HepG2 (cell line): ENCODE results near the gene KRTAP5-6. TPM values are rescaled to one million over a fixed set of nuclear protein-coding genes. Genes with fewer than 3 reads are reported as not detected.

Experiments used
- ATAC-seq: fragments of 200-7000 bp; cut with Tn5 transposase; 3 replicates; pipeline ENCODE4 v1.9.1; 2020; ENCODE audit warnings: mild to moderate bottlenecking, moderate library complexity
- BruUV-seq: library from RNA; stranded (reverse); fragments of 400-500 nt; replicated peaks from 2 replicates; lab custom pipeline; 2021; lab: Mats Ljungman, UMichigan
- CTCF ChIA-PET: fragments of 300-600 bp; formaldehyde crosslinking; extraction: SDS; loops from one replicate; lab custom pipeline; 2021; ENCODE audit warnings: low total read pairs, inconsistent platforms, low intra/inter-chr PET ratio; lab: Yijun Ruan, JAX
- POLR2A ChIA-PET: fragments of 350-600 bp; sonication (Branson Sonifier 250); formaldehyde crosslinking; loops from one replicate; lab custom pipeline; 2020; ENCODE audit warnings: antibody characterized with exemption, inconsistent platforms; lab: Yijun Ruan, JAX
- DNase-seq: peaks from one replicate; pipeline ENCODE4 v3.0.0-alpha.2; 2015; ENCODE audit warnings: low spot score
- FAIRE-seq: peaks from 3 replicates; lab custom pipeline; 2011; peaks lifted over from hg19 to GRCh38; lab: Jason Lieb, UNC
- H2AFZ ChIP-seq: one replicate; pipeline ENCODE4 v1.6.1; 2011; ENCODE audit warnings: low read length, inconsistent platforms
- H3K27ac ChIP-seq: fragments of 300-600 bp; 3 replicates; pipeline ENCODE4 v1.8.0; 2011; ENCODE audit warnings: mixed run types, mild to moderate bottlenecking, mixed read lengths, low read length, inconsistent platforms; ENCODE audit not compliant: insufficient read depth; ENCODE audit errors: extremely low read length
- H3K27me3 ChIP-seq, 2 experiments: fragments of 200-600 bp in 1 of 2; 2 replicates in 1 of 2; 3 replicates in 1 of 2; pipeline versions ENCODE4 v1.6.0 to v1.8.0; 2011; ENCODE audit warnings: low read length in 2 of 2, mild to moderate bottlenecking in 2 of 2, moderate library complexity in 2 of 2, inconsistent platforms in 1 of 2; ENCODE audit not compliant: insufficient read depth in 2 of 2, control insufficient read depth in 1 of 2
- H3K36me3 ChIP-seq, 2 experiments: fragments of 200-600 bp in 1 of 2; replicated peaks in 1 of 2; 2 replicates in 1 of 2; 3 replicates in 1 of 2; pipeline versions ENCODE4 v1.5.1 to v1.8.0; 2011; ENCODE audit warnings: low read length in 2 of 2, inconsistent platforms in 1 of 2; ENCODE audit not compliant: insufficient read depth in 2 of 2, control insufficient read depth in 1 of 2
- H3K4me1 ChIP-seq: 2 replicates; pipeline ENCODE4 v1.5.1; 2012; ENCODE audit warnings: low read length, inconsistent platforms; ENCODE audit not compliant: insufficient read depth
- H3K4me2 ChIP-seq: 2 replicates; pipeline ENCODE4 v1.6.0; 2011; ENCODE audit warnings: low read depth, low read length, inconsistent platforms
- H3K4me3 ChIP-seq, 3 experiments: fragments of 200-600 bp in 1 of 3; sonication (generic), shearing (Covaris generic) in 1 of 3; replicated peaks in 1 of 3; 2 replicates each; pipeline ENCODE4 v1.5.1; 2011 to 2016; ENCODE audit warnings: low read length in 3 of 3, inconsistent platforms in 2 of 3, low read depth in 2 of 3, mild to moderate bottlenecking in 2 of 3, control low read depth in 1 of 3, mixed read lengths in 1 of 3; ENCODE audit not compliant: insufficient read depth in 1 of 3
- H3K79me2 ChIP-seq: one replicate; pipeline ENCODE4 v1.6.1; 2011; ENCODE audit warnings: low read length, inconsistent platforms; ENCODE audit not compliant: insufficient read depth
- H3K9ac ChIP-seq: 2 replicates; pipeline ENCODE4 v1.6.0; 2011; ENCODE audit warnings: mild to moderate bottlenecking, low read depth, low read length, inconsistent platforms; ENCODE audit not compliant: insufficient read depth
- H3K9me3 ChIP-seq: 2 replicates; pipeline ENCODE4 v1.5.1; 2012; ENCODE audit warnings: mild to moderate bottlenecking, low read length
- H4K20me1 ChIP-seq: 2 replicates; pipeline ENCODE4 v1.6.0; 2011; ENCODE audit warnings: inconsistent platforms, mild to moderate bottlenecking, low read length, moderate library complexity; ENCODE audit not compliant: insufficient read depth
- ZFP1 ChIP-seq: IDR thresholded peaks from 2 replicates; pipeline ENCODE4 v1.6.1; 2016
- ZNF569 ChIP-seq: sonication (generic); formaldehyde crosslinking; IDR thresholded peaks from 2 replicates; pipeline ENCODE4 v1.5.0; 2020; ENCODE audit warnings: mild to moderate bottlenecking, missing genetic modification reagents, moderate library complexity, borderline replicate concordance
- WGBS: methylation state at CpG from one replicate; pipeline ENCODE4 v1.1.6; 2017; ENCODE audit warnings: low lambda C conversion rate; 5-methylcytosine and 5-hydroxymethylcytosine counted together
- in situ Hi-C: cut with HindIII; loops from 2 replicates; pipeline ENCODE4 v1.10.0; 2017; ENCODE audit warnings: low pct_unique_long_range_greater_than_20kb; ENCODE audit not compliant: extremely low pct_ligation_motif_present
- intact Hi-C: fragments of 100-400 bp; cut with micrococcal nuclease; formaldehyde crosslinking; loops from one replicate; pipeline ENCODE4 v1.10.0; 2022; ENCODE audit not compliant: unreplicated experiment
- polyA plus RNA-seq, 8 experiments: library from polyadenylated mRNA; depleted of rRNA in 3 of 8; stranded (reverse) in 7 of 8; unstranded in 1 of 8; fragments of >200 nt; fragmentation: Illumina TruSeq in 4 of 8; extraction: Trizol in 4 of 8; gene quantifications; 2 replicates each; pipeline versions ENCODE4 v1.2.1 to v1.2.3, GENCODE V29; 2011 to 2016; ENCODE audit warnings: low read depth in 4 of 8, missing spikeins in 1 of 8, mixed read lengths in 1 of 8; ENCODE audit not compliant: insufficient read depth in 1 of 8
- total RNA-seq, 5 experiments: library from RNA; depleted of rRNA; stranded (reverse); fragments of >200 nt; fragmentation: Illumina TruSeq; extraction: Trizol; gene quantifications; 2 replicates each; pipeline ENCODE4 v1.2.3, GENCODE V29; 2016; ENCODE audit warnings: low read depth in 1 of 5
- TF ChIP-seq, protein P1 (sequence below): sonication (generic); formaldehyde crosslinking; IDR thresholded peaks from 2 replicates; pipeline ENCODE4 v1.4.0; 2020; ENCODE audit warnings: missing genetic modification reagents
- TF ChIP-seq, protein P2 (sequence below): IDR thresholded peaks from 2 replicates; pipeline ENCODE4 v1.4.0; 2020; ENCODE audit warnings: mild to moderate bottlenecking, missing genetic modification reagents

Gene KRTAP5-6
- total and polyA plus RNA-seq, 2 of the 13 experiments (the other 11 are each of a cell fraction or from before 2014, with no cell fraction given): not detected

DNA sequence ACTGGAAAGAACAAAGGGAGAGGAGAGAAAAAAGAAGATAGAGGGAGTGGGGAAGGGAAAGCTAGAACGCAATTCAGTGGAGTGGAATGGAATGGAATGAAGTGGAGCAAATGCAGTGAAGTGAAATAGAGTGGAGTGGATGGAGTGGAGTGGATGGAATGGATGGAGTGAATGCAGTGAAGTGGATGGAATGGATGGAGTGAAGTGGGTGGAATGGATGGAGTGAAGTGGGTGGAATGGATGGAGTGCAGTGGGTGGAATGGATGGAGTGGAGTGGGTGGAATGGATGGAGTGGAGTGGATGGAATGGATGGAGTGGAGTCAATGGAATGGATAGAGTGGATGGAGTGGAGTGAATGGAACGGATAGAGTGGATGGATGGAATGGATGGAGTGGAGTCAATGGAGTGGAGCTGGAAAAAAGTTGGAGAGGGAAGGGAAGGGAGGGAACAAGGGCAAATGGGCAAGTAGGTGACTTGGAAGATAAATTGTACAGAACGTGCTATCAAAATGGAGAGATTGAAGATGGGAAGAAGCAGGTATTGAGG, 39.5 kb downstream of the KRTAP5-6 start:
- H3K4me1 ChIP-seq: no peaks in the 10 kb centered on the region
- H3K4me2 ChIP-seq: no peak overlapping the region
- no peak for TF ChIP-seq ZNF569 (CRISPR knock-in tag)
- TF ChIP-seq, protein P1, sequence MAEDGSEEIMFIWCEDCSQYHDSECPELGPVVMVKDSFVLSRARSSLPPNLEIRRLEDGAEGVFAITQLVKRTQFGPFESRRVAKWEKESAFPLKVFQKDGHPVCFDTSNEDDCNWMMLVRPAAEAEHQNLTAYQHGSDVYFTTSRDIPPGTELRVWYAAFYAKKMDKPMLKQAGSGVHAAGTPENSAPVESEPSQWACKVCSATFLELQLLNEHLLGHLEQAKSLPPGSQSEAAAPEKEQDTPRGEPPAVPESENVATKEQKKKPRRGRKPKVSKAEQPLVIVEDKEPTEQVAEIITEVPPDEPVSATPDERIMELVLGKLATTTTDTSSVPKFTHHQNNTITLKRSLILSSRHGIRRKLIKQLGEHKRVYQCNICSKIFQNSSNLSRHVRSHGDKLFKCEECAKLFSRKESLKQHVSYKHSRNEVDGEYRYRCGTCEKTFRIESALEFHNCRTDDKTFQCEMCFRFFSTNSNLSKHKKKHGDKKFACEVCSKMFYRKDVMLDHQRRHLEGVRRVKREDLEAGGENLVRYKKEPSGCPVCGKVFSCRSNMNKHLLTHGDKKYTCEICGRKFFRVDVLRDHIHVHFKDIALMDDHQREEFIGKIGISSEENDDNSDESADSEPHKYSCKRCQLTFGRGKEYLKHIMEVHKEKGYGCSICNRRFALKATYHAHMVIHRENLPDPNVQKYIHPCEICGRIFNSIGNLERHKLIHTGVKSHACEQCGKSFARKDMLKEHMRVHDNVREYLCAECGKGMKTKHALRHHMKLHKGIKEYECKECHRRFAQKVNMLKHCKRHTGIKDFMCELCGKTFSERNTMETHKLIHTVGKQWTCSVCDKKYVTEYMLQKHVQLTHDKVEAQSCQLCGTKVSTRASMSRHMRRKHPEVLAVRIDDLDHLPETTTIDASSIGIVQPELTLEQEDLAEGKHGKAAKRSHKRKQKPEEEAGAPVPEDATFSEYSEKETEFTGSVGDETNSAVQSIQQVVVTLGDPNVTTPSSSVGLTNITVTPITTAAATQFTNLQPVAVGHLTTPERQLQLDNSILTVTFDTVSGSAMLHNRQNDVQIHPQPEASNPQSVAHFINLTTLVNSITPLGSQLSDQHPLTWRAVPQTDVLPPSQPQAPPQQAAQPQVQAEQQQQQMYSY: peak; percentile 80
- peaks cover 0 to 66% of the 10 kb centered on the region in 2 experiments; a peak in 4 of 5 replicates for H3K27me3 ChIP-seq
- H3K9me3 ChIP-seq: peaks cover 13% of the 10 kb centered on the region
- no peaks in the 10 kb centered on the region for H3K36me3 ChIP-seq
- in situ Hi-C loops (no loop called here), intact Hi-C loops (no loop called here)
- no peak overlapping the region for H3K27ac ChIP-seq
- no peak for DNase-seq
- 2% methylated on average over 3 of the region's 3 CpGs for WGBS
- no peak for ATAC-seq
- H3K4me3 ChIP-seq: no peak overlapping the region
- BruUV-seq: no TSS peak
- POLR2A ChIA-PET: no interaction called here
- H3K79me2 ChIP-seq: no peaks in the 10 kb centered on the region
- no peak overlapping the region for H3K9ac ChIP-seq
- CTCF ChIA-PET: no interaction called here
- H2AFZ ChIP-seq: no peak overlapping the region
- H4K20me1 ChIP-seq: no peaks in the 10 kb centered on the region
- no peak for FAIRE-seq

DNA sequence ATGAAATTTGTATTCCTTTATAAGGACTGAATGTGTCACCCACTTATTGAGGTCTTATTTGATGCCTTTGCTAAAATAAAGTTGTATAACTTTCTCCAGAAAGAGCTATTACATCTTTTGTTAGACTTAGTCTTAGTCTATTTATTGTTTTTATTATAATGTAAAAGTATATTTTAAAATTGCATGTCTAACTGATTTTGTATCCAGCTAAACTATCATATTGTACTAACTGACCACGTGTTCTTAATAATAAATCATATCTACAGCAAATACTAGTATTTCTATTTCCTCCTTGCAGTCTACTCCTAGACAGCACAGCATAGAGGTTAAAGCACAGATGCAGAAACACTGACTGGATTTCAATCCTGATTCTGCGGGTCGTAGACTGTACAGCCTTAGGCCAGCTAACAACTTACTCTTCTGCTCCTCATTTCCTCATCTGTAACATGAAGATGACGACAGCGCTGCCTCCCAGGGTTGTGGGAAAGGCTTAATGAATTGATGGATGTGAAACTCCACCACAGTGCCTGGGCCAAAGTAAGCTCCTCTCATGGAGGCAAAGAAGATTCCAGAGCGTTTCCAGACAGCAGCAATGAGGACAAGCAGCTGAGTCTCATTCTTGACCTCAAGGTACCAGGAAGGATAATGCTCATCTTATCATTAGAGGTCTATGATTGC, 40.2 kb downstream of the KRTAP5-6 start:
- no peak overlapping the region for H3K4me3 ChIP-seq
- no peak overlapping the region for H2AFZ ChIP-seq
- H3K27me3 ChIP-seq: peaks cover 0 to 65% of the 10 kb centered on the region in 2 experiments; a peak in 4 of 5 replicates
- no peak overlapping the region for H3K9ac ChIP-seq
- DNase-seq (no peak), FAIRE-seq (no peak), ATAC-seq (no peak)
- no peaks in the 10 kb centered on the region for H3K79me2 ChIP-seq
- no peak overlapping the region for H3K4me2 ChIP-seq
- ChIA-PET POLR2A (no interaction called here), CTCF (no interaction called here)
- H3K36me3 ChIP-seq: no peaks in the 10 kb centered on the region
- intact Hi-C loops: no loop called here
- H4K20me1 ChIP-seq: no peaks in the 10 kb centered on the region
- peaks cover 13% of the 10 kb centered on the region for H3K9me3 ChIP-seq
- peak; percentile 60; the same call in 1 of the 2 replicates for TF ChIP-seq ZFP1 (CRISPR knock-in tag)
- TF ChIP-seq, protein P2, sequence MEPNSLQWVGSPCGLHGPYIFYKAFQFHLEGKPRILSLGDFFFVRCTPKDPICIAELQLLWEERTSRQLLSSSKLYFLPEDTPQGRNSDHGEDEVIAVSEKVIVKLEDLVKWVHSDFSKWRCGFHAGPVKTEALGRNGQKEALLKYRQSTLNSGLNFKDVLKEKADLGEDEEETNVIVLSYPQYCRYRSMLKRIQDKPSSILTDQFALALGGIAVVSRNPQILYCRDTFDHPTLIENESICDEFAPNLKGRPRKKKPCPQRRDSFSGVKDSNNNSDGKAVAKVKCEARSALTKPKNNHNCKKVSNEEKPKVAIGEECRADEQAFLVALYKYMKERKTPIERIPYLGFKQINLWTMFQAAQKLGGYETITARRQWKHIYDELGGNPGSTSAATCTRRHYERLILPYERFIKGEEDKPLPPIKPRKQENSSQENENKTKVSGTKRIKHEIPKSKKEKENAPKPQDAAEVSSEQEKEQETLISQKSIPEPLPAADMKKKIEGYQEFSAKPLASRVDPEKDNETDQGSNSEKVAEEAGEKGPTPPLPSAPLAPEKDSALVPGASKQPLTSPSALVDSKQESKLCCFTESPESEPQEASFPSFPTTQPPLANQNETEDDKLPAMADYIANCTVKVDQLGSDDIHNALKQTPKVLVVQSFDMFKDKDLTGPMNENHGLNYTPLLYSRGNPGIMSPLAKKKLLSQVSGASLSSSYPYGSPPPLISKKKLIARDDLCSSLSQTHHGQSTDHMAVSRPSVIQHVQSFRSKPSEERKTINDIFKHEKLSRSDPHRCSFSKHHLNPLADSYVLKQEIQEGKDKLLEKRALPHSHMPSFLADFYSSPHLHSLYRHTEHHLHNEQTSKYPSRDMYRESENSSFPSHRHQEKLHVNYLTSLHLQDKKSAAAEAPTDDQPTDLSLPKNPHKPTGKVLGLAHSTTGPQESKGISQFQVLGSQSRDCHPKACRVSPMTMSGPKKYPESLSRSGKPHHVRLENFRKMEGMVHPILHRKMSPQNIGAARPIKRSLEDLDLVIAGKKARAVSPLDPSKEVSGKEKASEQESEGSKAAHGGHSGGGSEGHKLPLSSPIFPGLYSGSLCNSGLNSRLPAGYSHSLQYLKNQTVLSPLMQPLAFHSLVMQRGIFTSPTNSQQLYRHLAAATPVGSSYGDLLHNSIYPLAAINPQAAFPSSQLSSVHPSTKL (CRISPR knock-in tag): no peak
- WGBS: 50% methylated on average over 6 of the region's 6 CpGs
- no peaks in the 10 kb centered on the region for H3K4me1 ChIP-seq
- no TSS peak for BruUV-seq
- in situ Hi-C loops: no loop called here
- no peak overlapping the region for H3K27ac ChIP-seq
